Hematopoietic multipotent progenitor cell (in vitro differentiated cells): ENCODE measurements around the gene LCN10. TPM values are rescaled to one million over a fixed set of nuclear protein-coding genes. Genes with fewer than 3 reads are reported as not detected.
A peak's percentile ranks its signal among the peaks of the same experiment; 100 is the strongest.
"Not testable (repeated sequence)": the region's sequence is repeated elsewhere in the genome, so short reads cannot be mapped to it uniquely, and the experiment has no call there.

Source experiments
- DNase-seq, 3 donors: peaks; one replicate each; pipeline ENCODE4 v3.0.0-alpha.2; 2011 to 2015; ENCODE audit warnings: low read depth in 2 of 3, low spot score in 2 of 3
- total RNA-seq: library from RNA; depleted of rRNA; stranded (reverse); fragments of >200 nt; gene quantifications from one replicate; pipeline ENCODE4 v1.2.3, GENCODE V29; 2012

Gene LCN10
- total RNA-seq, 1 donor: 1.3 TPM

DNA sequence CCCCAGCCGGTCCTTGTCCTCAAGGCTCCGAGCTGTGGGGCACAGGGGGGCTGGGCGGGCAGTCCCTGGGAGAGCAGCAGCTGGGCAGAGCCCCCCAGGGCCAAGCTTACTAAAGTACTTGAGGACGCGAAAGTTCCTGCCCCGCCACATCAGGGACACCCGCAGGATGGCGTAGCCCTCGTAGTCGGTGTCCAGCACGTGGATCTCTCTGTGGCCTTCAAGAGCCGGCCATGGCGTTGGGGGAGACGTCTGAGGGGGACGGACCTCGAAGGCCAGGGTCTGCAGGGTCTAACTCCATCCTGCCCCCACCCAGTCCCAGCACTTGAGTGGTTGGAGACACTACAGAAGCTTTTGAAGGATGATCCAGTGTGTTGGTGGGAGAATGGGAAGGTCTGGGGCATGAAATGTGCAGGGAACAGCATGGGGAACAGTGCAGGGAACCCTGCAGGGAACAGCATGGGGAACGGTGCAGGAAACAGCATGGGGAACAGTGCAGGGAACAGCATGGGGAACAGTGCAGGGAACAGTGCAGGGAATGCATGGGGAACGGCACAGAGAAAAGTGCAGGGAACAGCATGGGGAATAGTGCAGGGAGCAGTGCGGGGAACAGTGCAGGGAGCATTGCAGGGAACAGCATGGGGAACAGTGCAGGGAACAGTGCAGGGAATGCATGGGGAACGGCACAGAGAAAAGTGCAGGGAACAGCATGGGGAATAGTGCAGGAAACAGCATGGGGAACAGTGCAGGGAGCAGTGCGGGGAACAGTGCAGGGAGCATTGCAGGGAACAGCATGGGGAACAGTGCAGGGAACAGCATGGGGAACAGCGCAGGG, 12.8 kb upstream of the LCN10 start:
- DNase-seq: not testable (repeated sequence)

DNA sequence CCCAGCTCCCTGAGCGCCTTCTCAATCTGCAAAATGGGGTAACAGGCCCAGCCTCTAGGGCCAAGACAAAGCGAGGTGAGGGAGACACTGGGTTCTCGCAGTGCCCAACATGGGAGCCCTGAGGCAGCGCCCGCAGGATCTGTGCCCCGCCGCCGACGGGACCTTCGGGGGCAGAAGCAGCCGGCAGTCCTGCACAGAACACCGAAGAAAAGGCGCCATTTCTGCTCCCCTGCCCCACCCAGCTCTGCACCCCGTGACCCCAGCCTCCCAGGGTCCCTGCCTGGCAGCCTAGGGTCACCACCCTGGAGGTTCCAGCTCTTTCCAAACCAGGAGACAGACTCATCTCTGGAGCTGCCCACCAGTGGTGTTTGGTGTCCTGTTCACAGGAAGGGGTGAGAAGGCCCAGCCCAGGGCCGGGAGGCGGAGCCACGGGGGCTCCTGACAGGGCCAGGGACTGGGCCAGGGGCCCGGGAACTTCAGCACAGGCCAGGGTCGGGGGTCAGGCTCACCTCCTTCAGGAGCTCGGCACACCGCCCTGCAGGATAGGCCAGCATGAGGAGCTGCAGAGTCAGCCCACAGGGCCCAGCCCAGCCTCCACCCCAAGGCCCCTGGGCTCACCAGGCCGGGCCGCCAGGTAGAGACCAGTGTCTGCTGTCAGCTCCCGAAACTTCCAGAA, 12.0 kb upstream of the LCN10 start:
- DNase-seq: no peak

DNA sequence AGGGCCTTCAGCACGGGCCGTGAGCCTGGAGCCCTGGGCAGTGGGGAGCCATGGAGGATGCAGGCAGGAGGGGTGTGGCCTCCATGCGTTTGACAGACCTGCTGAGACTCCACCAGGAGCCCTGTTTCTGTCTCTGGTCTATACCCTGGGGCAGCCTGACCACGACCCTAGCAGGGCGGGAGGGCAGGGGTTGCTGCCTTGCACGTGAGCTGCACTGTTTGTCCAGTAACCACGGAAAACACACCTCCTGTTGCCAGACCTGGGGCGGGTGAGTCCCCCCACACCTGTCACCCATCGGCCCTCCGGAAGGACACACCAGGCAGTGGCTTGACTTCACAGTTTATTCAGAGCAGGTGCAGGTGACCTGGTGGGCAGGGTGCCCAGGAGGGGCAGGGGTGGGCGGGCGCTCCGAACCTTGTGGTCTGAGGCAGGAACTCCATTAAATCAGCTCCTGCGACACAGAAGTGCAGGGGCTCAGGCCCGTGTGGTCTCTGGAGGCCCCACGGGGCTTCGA, 11.4 kb upstream of the LCN10 start:
- DNase-seq: peak in 2 of 3 donors; percentile 63 to 78

DNA sequence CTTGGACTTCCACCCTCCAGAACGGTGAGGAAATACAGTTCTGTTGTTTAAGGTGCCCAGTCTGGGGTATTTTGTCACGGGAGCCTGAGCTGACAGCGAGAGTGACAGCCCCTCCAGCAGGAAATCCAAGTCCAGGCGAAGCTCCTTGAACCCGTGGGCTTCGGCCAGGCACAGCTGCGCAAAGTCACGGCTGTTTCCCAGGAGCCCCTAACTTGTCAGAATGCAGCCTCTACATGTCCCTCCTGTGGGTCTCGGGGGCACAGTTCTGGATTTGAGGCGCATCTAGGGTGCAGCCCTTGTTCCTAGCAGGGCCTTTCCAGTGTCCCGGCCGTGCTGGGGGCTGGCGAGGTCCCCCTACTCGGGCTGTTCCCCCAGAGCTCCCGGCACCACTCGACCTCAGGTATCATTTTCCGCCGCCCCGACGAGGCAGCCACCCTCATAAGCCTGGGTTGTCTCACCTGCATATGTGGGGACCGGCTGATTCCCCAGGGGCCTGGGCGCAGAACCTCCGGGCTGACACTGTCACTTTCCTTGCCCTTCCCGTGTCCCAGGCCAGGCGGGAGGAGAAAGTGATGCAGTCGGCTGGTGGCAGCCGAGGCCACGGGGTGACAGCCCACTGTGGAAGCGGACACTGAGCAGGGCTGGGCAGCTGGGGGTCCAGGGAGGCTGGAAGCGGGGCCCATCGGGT, 10.8 kb upstream of the LCN10 start:
- DNase-seq: no peak

DNA sequence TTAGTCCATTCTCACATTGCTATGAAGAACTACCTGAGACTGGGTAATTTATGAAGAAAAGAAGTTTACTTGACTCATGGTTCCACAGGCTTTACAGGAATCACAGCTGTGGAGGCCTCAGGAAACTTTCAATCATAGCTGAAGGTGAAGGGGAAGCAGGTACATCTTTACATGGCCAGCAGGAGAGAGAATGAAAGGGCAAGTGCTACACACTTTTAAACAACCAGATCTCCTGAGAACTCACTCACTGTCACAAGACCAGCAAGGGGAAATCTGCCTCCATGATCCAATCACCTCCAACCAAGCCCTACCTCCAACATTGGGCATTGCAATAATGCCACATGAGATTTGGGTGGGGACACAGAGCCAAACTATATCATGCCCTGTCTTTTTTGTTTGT, 9.1 kb upstream of the LCN10 start:
- DNase-seq: no peak

DNA sequence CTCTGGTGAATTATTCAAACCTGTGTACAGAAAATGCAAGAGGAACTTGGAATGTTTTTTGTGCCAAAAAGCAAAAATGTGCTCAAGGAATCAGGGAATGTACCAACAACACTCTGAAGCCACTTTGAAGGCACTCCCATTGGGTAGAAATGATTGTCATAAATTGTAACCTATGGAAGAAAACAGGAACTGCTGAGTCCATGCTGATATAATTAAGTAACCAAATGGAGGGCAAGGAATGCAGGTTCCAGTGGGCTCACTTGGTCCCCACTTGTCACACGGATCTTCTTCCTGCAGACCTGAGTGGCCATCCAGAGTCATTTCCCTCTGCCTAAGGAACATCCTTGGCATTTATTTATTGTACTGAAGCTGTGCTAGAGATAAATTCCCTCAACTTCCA, 8.5 kb upstream of the LCN10 start:
- no peak for DNase-seq

DNA sequence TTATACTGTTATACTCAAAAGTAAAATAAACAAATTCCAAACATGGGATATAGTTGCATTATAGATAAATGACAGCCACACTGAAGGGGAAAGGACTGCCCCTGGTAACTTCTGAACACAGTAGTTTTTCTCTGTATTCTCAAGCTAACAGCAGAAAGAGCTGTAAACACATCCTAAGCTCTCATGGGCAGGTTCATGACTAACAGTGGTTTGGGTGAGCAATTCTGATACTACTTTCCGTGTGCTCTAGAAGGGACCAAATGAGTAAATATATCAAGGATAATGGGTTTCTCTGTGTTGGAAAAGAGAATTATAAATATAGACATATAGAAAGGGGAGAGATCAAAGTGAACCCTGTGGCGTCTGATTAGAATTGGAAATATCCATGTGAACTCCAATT, 7.8 kb upstream of the LCN10 start:
- no peak for DNase-seq

DNA sequence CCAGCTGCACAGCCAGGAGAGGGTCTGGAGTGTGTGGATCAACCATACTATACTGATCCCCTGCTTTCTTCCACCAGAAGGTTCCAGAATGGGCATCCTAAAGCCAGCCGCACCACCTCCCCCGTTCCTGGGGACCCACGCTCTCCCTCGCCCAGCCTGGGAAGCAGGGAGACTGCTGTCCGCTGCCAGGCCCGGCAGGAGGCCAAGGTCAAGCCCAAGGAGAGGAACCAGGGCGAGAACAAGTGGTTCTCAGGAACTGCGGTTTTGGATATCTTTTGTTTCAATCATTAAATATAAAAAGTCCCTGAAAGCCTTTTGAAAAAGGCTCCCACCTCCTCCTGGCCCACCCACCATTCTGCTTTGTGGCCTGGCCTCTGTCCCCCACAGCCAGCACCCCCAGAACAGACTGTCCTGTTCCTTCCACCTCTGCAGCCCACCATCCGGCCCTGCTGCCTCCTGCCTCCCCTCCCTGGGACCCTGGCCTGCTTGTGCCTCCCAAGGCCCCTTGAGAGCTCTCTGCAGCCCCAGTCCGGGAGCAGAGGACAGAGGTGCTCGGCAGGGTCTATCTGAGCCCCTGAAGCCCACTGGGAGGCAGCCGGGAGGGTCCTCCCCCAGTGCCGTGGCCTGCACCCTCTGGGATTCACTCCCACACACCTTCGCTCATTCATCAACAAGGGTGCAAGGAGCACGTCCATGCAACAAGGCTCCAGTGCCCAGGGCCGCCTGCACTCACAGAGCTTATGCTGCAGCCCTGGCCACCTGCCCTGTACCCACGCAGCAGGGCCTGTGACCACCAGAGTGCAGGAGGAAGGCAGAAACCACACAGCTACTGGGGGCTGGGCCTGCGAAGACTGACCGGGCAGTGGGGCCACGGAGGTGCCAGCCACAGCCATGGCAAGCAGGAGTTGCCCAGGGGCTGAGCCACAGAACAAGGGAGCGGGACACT, 6.2 kb upstream of the LCN10 start:
- no peak for DNase-seq

DNA sequence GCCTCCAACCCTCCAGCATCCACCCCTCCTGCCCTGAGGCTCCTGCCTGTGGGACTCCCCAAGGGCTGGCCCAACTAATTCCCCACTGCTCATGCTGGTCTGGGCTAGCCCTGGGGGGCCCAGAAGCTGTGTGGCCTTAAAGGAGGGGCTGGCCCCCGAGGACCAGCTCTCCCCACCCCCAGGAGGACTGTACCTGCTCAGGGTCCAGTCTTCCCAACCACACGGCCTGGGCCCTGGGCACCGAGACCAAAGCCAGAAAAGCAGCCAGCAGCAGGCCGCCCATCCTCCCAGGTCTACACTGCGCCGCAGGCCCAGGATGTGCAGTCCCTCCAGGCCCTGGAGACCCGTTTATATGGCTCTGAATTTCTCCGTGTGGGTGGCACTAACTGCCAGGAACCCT, 5.5 kb upstream of the LCN10 start, which contains the start of gene LCN6:
LCN6 (minus strand) TSS at position 325 of the 400 bp plus-strand sequence; CDS start at position 283, 42 bp downstream.
- DNase-seq: no peak

DNA sequence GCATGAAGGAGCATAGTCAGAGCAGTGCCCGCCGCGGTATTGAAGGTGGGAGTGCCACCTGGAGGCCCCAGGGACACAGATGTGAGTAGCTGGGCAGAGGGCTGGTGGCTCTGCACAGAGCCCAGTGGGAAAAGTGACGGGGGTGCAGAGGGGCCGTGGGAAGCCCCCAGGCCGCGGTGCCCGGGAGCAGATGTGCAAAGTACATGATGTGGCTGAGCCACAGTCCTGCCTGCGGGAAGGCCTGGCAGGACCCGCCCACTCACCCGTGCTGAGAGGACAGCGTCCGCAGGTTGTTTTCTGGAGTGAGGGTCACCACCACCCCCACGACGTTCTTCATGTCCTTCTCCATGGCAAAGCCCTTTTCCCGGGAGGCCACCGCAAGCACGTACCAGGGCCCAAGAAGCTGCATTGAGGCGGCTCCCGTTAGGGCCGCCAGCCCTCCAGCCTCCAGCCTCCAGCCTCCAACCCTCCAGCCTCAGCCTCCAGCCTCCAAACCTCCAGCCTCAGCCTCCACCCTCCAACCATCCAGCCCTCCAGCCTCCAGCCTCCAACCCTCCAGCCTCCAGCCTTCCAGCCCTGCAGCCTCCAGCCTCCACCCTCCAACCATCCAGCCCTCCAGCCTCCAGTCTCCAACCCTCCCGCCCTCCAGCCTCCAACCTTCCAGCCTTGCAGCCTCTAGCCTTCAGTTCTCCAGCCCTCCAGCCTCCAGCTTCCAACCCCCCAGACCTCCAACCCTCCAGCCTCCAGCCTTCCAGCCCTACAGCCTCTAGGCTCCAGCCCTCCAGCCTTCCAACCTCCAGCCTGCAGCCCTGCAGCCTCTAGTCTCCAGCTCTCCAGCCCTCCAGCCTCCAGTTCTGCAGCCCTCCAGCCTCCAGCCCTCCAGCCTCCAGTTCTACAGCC, 4.7 kb upstream of the LCN10 start:
- DNase-seq: no peak

DNA sequence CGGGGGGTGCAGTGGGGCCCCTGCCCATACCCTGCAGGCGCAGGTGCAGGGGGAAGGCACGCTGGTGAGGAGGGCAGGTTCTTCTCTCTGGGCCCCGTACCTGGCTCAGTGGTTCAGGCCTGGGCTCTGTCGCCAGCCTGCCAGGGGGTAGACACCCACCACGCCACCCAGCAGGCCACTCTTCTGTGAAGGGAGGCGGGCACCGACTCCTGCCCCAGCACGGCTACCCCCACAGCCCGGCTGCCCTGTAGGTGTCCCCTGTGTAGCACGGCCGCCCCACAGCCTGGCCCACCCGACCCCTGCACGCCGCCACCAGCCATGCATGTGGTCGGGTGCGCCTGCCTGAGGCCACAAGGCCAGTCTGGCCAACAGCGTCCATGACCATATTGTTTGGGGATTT, 3.9 kb upstream of the LCN10 start:
- DNase-seq: no peak

DNA sequence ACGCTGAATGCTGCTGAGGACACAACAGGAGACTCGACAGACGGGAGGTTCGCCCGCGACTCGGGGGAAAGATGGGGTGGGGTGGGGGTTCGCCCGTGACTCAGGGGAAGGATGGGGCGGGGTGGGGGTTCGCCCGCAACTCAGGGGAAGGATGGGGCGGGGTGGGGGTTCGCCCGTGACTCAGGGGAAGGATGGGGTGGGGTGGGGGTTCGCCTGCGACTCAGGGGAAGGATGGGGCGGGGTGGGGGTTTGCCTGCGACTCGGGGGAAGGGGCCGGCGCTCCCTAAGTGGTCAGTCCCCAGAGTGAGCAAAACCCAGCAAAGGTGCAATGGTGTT, 3.4 kb upstream of the LCN10 start:
- DNase-seq: no peak

DNA sequence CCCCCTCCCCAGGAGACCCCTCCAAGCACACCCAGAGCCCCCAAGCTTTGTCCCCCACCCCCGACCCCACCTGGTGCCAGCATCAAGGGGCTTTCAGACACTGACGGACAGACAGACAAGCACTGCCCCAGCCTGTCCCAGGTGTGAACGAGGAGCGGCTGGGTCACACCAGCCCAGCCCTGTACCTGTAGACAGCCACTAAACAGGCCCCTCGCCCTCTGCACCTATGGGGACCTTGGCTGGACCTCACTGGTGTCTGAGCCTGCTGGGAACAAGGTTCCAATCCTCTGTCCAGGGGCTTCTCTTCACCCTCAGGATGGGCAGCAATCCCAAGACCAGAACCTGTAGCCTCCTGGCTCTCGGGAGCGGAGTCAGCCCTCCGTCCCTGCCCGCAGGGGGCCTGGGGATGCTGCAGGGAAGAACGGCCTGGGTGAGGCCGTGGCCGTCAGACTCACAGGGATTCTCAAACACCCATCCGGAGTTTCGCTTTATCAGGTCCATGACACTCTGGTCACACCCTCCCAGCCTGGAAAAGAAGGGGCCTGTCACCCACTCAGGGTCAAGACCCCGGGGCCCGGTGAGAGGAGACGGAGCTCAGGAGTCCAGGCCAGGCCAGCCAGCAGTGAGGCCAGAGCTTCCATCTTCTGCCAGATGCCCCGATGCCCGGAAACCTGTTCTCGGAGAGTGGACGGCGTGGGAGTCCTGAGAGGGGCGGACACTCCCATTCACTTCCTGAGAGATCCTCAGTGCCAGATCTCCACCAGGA, 2.8 kb upstream of the LCN10 start:
- DNase-seq: no peak

DNA sequence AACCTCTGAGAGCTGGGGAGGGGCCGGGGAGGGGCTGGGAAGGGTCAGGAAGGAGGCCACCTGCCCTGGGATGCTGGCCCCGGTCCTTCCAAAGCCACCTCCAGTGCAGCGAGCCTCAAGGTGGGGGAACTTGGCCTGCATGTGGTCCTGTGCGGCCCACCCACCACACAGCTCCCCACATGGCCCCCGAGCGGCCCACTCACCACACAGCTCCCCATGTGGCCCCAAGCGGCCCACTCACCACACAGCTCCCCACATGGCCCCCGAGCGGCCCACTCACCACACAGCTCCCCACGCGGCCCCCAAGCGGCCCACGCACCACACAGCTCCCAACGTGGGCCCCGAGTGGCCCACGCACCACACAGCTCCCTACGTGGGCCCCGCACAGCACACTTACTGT, 2.0 kb upstream of the LCN10 start:
- no peak for DNase-seq

DNA sequence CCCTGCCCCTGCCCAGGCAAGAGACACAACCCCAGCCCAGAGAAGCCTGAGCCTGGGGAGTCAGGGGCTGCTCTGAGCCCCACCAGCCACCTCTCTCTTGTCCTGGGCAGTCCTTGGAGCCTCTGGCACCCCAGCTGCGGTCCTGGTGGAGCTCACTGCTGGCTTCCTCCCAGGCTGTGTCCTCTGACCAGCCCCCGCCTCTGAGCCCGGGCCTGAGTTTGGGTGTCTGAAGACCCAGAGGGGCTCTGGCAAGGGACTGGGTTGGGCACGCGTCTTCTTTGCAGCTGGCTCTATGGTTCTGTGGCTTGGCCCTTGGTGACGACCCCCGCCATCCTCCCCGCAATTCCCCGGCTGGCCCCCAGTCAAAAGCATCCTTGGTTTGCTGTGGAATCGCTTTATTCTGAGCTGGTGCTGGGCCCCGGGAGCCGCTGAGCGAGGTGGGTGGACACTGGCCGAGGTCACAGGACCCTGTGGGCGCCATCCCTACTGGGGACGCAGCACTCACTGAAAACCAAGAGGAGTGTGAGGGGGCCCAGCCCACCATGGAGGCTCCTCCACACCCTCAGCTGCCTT, 985 bp upstream of the LCN10 start:
- DNase-seq: no peak

DNA sequence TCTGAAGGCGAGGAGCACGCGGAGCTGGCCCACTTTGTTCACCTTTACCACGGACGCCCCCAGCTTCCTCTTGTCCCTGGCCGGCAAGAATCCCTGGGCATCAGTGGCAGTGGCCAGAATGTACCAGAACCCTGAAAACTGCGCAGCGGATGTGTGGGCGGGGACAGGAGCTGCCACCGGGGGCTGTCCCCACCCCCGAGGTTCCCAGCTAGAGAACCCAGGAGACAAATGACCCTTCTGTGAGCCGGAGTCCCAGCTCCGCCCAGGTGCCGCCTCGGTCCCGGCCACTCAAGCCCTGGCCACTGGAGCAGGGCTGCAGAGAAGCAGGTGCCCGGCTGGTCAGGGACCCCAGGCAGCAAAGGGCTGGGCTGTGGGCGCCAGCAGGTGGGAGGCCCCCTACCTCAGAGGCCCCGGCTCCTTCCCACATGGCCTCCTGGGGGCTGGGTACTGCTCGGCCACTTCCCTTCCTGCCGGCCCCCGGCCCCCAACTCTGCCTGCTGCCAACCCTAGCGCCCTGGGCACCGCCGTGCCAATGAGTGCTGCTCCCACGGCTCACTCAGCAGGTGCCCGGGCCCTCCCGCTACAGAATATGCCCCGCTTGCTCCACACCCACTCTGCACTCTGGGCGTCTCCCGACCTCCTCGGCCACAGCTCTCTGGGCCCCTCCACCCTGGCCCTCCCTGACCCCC, 713 bp downstream of the LCN10 start:
- no peak for DNase-seq

DNA sequence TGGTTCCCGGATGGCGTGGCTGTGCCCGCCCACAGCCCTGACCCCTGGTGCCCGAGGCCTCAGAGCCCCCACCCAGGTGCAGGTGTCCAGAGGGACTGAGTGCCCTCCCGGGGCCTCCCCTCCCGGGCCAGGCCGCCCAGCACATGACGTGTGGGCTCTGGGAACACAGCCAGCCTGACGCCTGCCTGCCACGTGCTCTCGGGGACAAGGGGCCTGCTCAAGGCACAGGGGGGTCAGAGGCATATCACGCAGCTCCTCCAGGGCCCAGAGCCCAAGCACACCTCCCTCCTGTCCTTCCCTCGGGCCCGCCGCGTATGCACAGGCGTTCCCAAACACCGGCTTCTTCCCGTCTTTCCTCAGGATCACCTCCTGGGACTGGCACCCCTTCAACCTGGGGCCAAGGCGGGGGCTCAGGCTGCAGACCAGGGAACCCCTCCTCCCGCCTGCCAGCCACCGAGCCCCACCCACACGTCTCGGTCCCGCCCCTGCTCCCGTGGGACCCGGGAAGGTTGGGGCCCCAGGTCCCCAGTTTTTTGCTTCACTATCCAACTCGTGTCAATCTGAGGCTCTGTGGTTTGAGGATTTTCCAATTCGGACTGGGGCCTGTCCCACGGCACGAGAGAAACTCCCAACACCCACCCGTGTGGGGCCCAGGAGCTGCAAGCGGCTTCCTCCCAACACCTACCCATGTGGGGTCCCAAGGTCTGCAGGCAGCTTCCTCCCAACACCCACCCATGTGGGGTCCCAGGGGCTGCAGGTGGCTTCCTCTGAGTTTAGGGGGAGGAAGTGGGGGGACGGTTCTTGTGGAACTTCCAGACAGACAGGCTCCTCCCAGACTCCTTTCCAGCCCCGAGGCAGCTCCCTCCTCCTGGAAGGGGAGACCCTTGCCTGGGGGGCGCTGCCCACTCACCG, 1.5 kb downstream of the LCN10 start:
- DNase-seq: no peak
